Measurements from ENCODE around the gene CCDC134. TPM values are rescaled to one million over a fixed set of nuclear protein-coding genes. Genes with fewer than 3 reads are reported as not detected.
A peak's percentile ranks its signal among the peaks of the same experiment; 100 is the strongest.

The CCDC134 gene
- total and polyA plus RNA-seq, 2 of the 13 experiments (the other 11 are each of a cell fraction or from before 2014, with no cell fraction given), result 4.8 to 17.4 TPM

GRCh38 chr22:41800348-41801146 lies at the start of gene CCDC134 (continued):
- TF ChIP-seq ZNF407 (CRISPR knock-in tag; IDR thresholded peaks at IDR 0.05; ENCODE audit: not compliant biosample characterization) (peak; percentile 39), ZNF563 (CRISPR knock-in tag; IDR thresholded peaks at IDR 0.05) (peak; percentile 79), ZNF747 (CRISPR knock-in tag; IDR thresholded peaks at IDR 0.05; ENCODE audit: borderline replicate concordance) (peak; percentile 87; the same call in 1 of the 2 replicates), ERF (CRISPR knock-in tag; IDR thresholded peaks at IDR 0.05) (peak; percentile 82), UBTF (CRISPR knock-in tag; IDR thresholded peaks at IDR 0.05) (peak; percentile 94), HOXA7 (CRISPR knock-in tag; IDR thresholded peaks at IDR 0.05) (no peak), ZBTB26 (CRISPR knock-in tag; IDR thresholded peaks at IDR 0.05; ENCODE audit: borderline replicate concordance) (no peak), HIC2 (CRISPR knock-in tag; IDR thresholded peaks at IDR 0.05; ENCODE audit: low read depth) (peak; percentile 76), ADNP (CRISPR knock-in tag; IDR thresholded peaks at IDR 0.05) (no peak)
